C4-2B (cell line): ENCODE measurements around the gene TRIM69.
"Not testable (repeated sequence)": the region's sequence is repeated elsewhere in the genome, so short reads cannot be mapped to it uniquely, and the experiment has no call there.

Experiments
- H3K27ac ChIP-seq: fragments of 450-650 bp; 2 replicates; pipeline ENCODE4 v1.5.1; 2017
- ZFX ChIP-seq: fragments of 450-650 bp; IDR thresholded peaks from 2 replicates; pipeline ENCODE4 v1.6.1; 2017
- TF ChIP-seq, protein P1 (sequence below): fragments of 450-650 bp; conservative IDR thresholded peaks from 2 replicates; pipeline ENCODE4 v1.5.1; 2017; ENCODE audit warnings: mild to moderate bottlenecking

Gene TRIM69, protein sequence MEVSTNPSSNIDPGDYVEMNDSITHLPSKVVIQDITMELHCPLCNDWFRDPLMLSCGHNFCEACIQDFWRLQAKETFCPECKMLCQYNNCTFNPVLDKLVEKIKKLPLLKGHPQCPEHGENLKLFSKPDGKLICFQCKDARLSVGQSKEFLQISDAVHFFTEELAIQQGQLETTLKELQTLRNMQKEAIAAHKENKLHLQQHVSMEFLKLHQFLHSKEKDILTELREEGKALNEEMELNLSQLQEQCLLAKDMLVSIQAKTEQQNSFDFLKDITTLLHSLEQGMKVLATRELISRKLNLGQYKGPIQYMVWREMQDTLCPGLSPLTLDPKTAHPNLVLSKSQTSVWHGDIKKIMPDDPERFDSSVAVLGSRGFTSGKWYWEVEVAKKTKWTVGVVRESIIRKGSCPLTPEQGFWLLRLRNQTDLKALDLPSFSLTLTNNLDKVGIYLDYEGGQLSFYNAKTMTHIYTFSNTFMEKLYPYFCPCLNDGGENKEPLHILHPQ

DNA sequence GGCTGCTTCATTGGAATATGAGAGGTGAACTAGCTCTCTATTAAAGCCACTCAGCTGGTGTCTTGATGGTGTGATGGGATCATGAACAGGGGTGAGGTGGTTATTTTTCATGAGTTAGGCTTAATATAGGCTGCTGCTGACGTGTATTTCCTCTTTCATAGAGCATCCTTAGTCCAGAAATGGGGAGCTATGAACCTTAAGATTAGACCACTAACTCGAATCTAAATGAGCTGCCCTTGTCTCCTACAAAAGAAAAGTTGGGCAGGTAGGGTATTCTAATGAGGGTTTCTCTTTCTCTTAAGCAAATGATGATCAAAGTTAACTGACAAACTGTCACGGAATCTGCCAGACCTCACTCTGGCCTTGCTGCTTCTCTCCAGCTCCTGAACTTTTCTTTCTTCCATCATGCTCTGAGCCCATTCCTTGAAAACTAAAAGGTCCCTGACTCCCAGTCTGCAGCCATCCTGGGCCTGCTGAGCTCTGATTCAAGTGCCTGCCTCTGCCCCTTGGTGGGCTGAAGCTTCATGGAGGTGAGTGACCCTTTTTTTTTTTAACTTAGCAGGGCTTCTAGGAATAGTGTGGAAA, at the start of gene TRIM69:
TSS of gene TRIM69 (plus strand) at position 348 of the 585 bp plus-strand sequence. CDS start at position 525, 177 bp downstream.
- no peak for TF ChIP-seq ZFX
- TF ChIP-seq, protein P1, sequence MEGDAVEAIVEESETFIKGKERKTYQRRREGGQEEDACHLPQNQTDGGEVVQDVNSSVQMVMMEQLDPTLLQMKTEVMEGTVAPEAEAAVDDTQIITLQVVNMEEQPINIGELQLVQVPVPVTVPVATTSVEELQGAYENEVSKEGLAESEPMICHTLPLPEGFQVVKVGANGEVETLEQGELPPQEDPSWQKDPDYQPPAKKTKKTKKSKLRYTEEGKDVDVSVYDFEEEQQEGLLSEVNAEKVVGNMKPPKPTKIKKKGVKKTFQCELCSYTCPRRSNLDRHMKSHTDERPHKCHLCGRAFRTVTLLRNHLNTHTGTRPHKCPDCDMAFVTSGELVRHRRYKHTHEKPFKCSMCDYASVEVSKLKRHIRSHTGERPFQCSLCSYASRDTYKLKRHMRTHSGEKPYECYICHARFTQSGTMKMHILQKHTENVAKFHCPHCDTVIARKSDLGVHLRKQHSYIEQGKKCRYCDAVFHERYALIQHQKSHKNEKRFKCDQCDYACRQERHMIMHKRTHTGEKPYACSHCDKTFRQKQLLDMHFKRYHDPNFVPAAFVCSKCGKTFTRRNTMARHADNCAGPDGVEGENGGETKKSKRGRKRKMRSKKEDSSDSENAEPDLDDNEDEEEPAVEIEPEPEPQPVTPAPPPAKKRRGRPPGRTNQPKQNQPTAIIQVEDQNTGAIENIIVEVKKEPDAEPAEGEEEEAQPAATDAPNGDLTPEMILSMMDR: no peak
- H3K27ac ChIP-seq: no peak within 1 kb of the TSS

DNA sequence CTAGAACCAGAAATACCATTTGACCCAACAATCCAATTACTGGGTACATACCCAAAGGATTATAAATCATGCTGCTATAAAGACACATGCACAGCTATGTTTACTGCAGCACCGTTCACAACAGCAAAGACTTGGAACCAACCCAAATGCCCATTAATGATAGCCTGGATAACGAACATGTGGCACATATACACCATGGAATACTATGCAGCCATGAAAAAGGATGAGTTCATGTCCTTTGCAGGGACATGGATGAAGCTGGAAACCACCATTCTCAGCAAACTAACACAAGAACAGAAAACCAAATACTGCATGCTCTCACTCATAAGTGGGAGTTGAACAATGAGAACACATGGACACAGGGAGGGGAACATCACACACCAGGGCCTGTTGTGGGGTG, 47.0 kb upstream of the TRIM69 start:
- not testable (repeated sequence) for H3K27ac ChIP-seq

DNA sequence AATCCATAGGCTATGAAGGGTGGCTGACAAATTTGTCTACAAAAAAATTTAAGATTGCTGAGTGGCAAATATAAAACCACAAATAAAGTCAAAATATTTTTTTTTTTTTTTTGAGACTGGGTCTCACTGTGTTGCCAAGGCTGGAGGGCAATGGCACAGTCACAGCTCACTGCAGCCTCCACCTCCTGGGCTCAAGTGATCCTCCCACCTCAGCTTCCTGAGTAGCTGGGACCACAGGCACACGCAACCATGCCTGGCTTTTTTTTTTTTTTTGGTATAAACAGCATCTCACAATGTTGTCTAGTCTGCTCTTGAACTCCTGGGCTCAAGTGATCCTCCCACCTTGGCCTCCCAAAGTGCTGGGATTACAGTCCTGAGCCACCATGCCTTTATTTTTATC, 46.1 kb upstream of the TRIM69 start:
- H3K27ac ChIP-seq: not testable (repeated sequence)

DNA sequence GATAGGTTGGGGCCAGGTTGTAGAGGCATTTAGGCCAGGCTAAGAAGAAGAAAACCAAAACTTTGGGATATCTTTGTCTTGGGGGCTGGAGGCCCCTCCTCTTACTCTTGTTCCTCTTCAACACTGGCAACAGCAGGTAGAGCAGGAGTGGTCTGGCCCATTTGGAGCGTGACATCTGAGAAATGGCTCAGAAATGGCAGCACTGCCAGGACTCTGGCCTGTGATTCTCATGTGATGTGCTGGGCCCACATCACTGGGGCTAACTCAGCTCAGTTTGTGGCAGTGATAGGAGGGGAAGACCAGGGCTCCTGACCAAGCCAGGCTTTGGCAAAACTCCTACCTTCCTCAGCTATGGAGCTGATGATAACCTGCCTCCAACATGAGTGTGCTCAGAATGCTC, 43.7 kb upstream of the TRIM69 start:
- TF ChIP-seq ZFX: no peak
- TF ChIP-seq, protein P1: no peak
- no peak overlapping the region for H3K27ac ChIP-seq

DNA sequence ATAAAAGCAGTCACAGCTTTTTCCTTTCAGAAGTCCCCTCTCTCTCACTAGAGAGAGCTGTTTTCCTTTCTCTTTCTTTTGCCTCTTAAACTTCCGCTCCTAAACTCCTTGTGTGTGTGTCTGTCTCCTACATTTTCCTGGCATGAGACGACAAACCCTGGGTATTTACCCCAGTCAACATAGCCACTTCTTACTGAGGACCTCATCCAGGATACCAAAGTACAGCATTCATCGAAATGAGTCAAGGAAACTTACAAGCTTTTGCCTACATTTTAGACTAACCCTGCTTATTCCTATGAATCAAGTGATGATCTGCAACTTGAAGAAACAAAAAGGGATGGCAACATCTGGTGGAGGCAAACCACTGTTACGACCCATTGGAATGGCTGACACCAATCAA, 41.9 kb upstream of the TRIM69 start:
- TF ChIP-seq ZFX: no peak
- TF ChIP-seq, protein P1: no peak
- H3K27ac ChIP-seq: no peak overlapping the region

DNA sequence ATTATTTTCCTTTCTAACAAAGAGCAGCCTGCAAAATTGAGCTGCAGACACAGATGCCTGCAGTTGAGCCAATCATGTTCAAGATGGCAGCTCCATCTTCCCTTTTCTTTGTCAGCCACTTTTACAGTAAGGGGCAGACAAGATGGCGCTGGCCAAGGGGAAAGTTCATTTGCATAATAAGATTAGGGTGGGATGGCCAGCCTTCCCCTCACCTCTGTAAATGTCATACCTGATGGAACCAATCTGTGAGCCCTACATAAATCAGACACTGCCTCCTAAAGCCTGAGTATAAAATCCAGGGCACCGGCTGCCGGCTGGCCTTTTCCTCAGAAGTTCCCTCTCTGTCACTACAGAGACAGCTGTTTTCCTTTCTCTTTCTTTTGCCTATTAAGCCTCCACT, 41.0 kb upstream of the TRIM69 start:
- TF ChIP-seq ZFX: no peak
- TF ChIP-seq, protein P1: no peak
- no peak overlapping the region for H3K27ac ChIP-seq

DNA sequence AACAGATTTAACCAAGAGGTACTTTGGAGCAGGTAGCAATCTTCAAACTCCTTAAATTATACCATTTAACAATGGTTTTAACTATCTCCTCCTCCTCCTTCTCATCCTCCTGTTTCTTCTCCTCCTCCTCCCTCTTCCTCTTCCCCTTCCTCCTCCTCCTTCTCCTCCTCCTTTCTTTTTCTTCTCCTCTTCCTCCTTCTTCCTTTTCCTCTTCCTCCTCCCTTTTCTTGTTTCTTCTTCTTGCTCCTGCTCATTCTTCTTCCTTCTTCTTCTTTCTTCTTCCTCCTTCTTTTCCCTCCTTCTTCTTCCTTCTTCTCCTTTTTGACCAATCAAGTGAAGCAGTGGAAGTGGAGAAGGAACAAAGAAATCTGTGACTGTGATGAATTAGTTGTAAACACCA, 39.3 kb upstream of the TRIM69 start:
- TF ChIP-seq ZFX: no peak
- TF ChIP-seq, protein P1: no peak
- H3K27ac ChIP-seq: no peak overlapping the region

DNA sequence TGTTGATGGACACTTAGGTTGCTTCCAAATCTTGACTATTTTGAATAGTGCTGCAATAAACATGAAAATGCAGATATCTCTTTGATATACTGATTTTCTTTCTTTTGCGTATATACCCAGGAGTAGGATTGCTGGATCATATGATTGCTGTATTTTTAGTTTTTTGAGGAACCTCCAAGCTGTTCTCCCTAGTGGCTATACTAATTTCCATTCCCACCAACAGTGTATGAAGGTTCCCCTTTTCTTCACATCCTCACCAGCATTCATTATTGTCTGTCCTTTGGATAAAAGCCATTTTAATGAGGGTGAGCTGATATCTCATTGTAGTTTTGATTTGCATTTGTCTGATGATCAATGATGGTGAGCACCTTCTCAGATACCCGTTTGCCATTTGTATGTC, 37.7 kb upstream of the TRIM69 start:
- no peak overlapping the region for H3K27ac ChIP-seq
- TF ChIP-seq, protein P1: no peak
- no peak for TF ChIP-seq ZFX

DNA sequence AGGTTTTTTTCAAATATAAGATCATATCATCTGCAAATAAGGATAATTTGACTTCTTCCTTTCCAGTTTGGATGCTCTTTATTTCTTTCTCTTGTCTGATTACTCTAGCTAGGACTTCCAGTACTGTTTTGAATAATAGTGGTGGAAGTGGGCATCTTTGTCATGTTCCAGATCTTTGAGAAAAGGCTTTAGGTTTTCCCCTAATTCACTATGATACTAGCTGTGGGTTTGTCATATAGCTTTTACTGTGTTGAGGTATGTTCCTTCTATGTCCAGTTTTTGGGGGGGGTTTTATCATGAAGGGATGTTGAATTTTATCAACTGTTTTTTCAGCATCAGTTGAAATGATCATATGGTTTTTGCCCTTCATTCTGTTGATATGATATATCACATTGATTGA, 35.7 kb upstream of the TRIM69 start:
- H3K27ac ChIP-seq: not testable (repeated sequence)
